HUES6 (cell line): ENCODE results near the gene RASSF8.

Source experiments
- H3K27ac ChIP-seq: 2 replicates; pipeline ENCODE4 v1.7.0; 2013; ENCODE audit warnings: low read depth, mild to moderate bottlenecking, low read length, inconsistent platforms
- H3K27me3 ChIP-seq: 2 replicates; pipeline ENCODE4 v1.6.1; 2013; ENCODE audit warnings: low read length; ENCODE audit not compliant: control insufficient read depth, insufficient read depth
- H3K36me3 ChIP-seq: 2 replicates; pipeline ENCODE4 v1.6.1; 2013; ENCODE audit warnings: low read length; ENCODE audit not compliant: control insufficient read depth, insufficient read depth
- H3K4me1 ChIP-seq: 2 replicates; pipeline ENCODE4 v1.6.1; 2013; ENCODE audit warnings: low read length; ENCODE audit not compliant: control insufficient read depth, insufficient read depth
- H3K4me3 ChIP-seq: 2 replicates; pipeline ENCODE4 v1.5.1; 2013; ENCODE audit warnings: low read depth, low read length
- H3K9ac ChIP-seq: one replicate; pipeline ENCODE4 v1.6.1; 2013; ENCODE audit warnings: mild to moderate bottlenecking, low read length
- H3K9me3 ChIP-seq: 2 replicates; pipeline ENCODE4 v1.6.1; 2013; ENCODE audit warnings: low read depth, low read length; ENCODE audit not compliant: control insufficient read depth, insufficient read depth

Gene RASSF8

DNA sequence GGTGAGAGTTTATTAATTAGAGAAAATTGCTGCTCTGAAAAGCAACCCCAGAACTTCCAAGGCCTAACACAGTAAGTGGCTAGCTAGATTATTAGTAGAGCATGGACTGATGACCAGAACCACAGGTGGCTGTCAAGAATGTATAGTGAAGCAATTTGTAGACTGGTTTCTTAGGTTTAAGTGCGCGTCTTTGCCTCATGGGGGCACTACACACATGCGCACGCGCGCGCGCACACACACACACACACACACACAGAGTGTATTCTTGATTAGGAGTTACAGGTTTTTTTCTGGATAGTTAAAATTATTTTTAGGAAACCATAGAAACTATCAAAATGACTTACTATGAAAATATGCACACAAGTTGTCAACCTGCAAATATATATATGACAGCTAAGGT, 99.8 kb downstream of the RASSF8 start:
- H3K9me3 ChIP-seq, result no peaks in the 10 kb centered on the region
- peaks cover 14% of the 10 kb centered on the region for H3K4me1 ChIP-seq
- no peaks in the 10 kb centered on the region for H3K27me3 ChIP-seq
- no peak overlapping the region for H3K27ac ChIP-seq
- H3K9ac ChIP-seq, result no peak overlapping the region
- H3K36me3 ChIP-seq, result peaks cover 10% of the 10 kb centered on the region
- H3K4me3 ChIP-seq, result no peak overlapping the region

DNA sequence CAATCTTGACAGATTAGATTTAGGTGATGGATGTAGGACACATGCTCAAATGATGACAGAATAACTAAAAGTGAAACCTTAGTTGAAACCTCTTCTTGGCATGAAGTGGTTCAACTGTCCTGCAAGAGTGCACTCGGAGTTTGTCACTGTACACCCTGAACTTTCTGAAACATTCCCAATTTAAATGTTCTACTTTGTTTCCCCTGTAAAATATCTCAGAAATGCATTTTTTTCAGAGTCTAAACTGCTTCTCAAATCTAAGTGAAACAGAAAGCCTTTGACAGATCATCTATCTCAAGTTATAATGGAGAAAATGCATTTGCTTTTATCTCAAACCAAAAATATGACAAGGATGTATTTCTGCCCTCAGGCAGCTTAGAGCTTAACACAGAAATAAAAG, 100.3 kb downstream of the RASSF8 start:
- H3K27ac ChIP-seq, result no peak overlapping the region
- no peaks in the 10 kb centered on the region for H3K9me3 ChIP-seq
- H3K4me3 ChIP-seq, result no peak overlapping the region
- no peaks in the 10 kb centered on the region for H3K27me3 ChIP-seq
- no peak overlapping the region for H3K9ac ChIP-seq
- H3K36me3 ChIP-seq, result peaks cover 10% of the 10 kb centered on the region
- peaks cover 10% of the 10 kb centered on the region for H3K4me1 ChIP-seq

DNA sequence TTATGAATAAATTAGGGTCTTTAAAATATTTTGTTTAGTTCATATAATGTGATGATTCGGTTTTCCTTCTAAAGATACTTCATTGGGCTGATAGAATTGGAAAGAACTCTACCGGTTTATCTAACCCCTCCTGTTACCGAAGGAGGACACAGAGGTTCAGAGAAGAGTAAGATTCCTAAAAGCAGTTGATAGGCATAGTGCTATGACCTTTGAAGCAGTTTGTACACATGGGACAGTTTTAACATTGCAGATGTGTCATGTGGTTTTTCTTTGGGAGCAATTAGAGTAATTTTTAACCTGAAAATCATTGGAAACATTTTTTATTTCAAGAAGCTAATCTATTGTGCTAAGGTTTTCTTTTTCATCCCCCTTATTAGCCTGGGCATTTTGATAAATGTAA, 103.5 kb downstream of the RASSF8 start:
- H3K27me3 ChIP-seq, result no peaks in the 10 kb centered on the region
- no peaks in the 10 kb centered on the region for H3K9me3 ChIP-seq
- H3K4me1 ChIP-seq, result no peaks in the 10 kb centered on the region
- no peak overlapping the region for H3K4me3 ChIP-seq
- peaks cover 10% of the 10 kb centered on the region for H3K36me3 ChIP-seq
- no peak overlapping the region for H3K9ac ChIP-seq
- no peak overlapping the region for H3K27ac ChIP-seq

DNA sequence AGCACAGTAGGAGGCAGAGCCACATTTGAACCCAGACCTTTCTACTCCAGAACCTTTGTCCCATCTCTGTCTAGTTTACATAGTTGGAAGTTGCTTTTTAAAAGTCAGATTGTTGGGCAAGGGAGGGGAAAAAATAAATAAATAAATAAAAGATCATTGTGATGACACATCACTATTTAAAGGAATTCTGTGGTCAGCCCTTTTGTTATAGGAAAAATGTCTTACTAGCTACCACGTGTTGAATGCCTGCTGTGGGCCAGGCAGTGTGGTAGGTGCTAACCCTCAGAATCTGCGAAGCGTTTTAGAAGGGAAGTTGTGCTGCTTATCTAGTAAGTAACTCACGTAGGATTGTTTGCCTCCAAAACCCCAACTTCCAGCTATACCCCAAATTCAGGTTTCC, 104.1 kb downstream of the RASSF8 start:
- Histone ChIP-seq H3K36me3 (peaks cover 11% of the 10 kb centered on the region), H3K4me3 (no peak overlapping the region), H3K9ac (no peak overlapping the region), H3K4me1 (no peaks in the 10 kb centered on the region), H3K9me3 (no peaks in the 10 kb centered on the region), H3K27me3 (no peaks in the 10 kb centered on the region), H3K27ac (no peak overlapping the region)

DNA sequence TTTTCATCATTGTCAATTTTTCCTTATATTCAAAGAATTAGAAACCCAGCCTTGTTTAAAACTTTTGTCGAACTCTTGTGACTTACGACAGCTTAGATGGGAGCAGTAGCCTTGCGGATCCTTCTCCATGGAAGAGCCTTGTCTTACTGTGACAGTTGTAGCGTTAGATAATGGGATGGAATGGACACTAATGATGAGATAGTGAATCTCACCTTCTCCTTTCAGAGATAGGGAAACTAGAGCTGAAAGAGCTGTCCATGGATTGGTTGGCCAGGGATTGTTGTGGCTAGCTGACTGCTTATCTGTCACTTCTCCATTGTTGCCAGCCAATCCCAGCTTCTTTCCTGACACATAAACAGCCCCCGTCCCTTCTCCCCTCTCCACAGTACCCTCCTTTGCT, 107.0 kb downstream of the RASSF8 start:
- no peaks in the 10 kb centered on the region for H3K27me3 ChIP-seq
- no peak overlapping the region for H3K27ac ChIP-seq
- H3K4me1 ChIP-seq, result peaks cover 15% of the 10 kb centered on the region; the same call in 1 of the 2 replicates
- no peak overlapping the region for H3K4me3 ChIP-seq
- H3K36me3 ChIP-seq, result 0 out of 2 replicates have a peak, but pooled peaks cover 17% of the 10 kb centered on the region
- H3K9ac ChIP-seq, result no peak overlapping the region
- H3K9me3 ChIP-seq, result no peaks in the 10 kb centered on the region

DNA sequence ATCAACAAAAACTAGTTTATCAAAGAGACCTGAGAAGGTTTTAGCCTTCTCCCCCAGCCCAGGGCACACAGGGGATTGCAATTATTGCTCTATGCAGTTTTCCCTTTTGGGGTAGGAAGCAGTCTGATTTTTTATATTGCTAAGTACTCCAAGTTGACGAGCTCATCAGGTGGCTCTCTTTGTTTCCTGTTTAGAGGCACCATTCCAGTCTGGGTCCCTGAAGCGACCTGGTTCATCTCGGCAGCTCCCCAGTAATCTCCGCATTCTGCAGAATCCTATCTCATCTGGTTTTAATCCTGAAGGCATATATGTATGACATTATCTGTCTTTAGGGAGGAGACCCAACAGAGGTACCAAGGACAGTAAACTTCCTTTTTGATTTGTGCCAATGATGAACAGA, 110.0 kb downstream of the RASSF8 start:
- H3K4me3 ChIP-seq, result no peak overlapping the region
- no peak overlapping the region; the same call in 1 of the 2 replicates for H3K27ac ChIP-seq
- no peaks in the 10 kb centered on the region for H3K9me3 ChIP-seq
- 0 out of 2 replicates have a peak, but pooled peaks cover 17% of the 10 kb centered on the region for H3K36me3 ChIP-seq
- no peak overlapping the region for H3K9ac ChIP-seq
- peaks cover 15% of the 10 kb centered on the region; the same call in 1 of the 2 replicates for H3K4me1 ChIP-seq
- H3K27me3 ChIP-seq, result no peaks in the 10 kb centered on the region

DNA sequence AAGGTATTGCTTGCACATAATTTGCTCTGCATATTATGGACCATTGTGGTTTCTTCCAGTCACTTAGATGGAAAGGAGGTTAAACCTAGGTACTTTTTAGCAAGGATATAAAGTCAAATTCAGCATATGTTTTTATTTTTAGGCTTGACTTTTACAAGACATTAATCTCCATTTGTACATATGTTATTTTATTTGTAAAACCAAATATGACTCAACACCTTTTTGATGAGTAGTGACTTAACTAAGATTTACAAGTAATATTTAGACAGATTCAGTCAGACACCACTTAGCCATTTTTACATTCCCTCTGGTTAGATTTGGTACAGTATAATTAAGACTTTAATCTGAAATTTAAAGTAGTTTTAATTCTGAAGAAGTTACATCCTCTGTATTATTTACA, 111.3 kb downstream of the RASSF8 start:
- Histone ChIP-seq H3K27me3 (no peaks in the 10 kb centered on the region), H3K4me1 (peaks cover 15% of the 10 kb centered on the region; the same call in 1 of the 2 replicates), H3K9me3 (no peaks in the 10 kb centered on the region), H3K9ac (no peak overlapping the region), H3K4me3 (no peak overlapping the region), H3K36me3 (0 out of 2 replicates have a peak, but pooled peaks cover 17% of the 10 kb centered on the region), H3K27ac (no peak overlapping the region)

DNA sequence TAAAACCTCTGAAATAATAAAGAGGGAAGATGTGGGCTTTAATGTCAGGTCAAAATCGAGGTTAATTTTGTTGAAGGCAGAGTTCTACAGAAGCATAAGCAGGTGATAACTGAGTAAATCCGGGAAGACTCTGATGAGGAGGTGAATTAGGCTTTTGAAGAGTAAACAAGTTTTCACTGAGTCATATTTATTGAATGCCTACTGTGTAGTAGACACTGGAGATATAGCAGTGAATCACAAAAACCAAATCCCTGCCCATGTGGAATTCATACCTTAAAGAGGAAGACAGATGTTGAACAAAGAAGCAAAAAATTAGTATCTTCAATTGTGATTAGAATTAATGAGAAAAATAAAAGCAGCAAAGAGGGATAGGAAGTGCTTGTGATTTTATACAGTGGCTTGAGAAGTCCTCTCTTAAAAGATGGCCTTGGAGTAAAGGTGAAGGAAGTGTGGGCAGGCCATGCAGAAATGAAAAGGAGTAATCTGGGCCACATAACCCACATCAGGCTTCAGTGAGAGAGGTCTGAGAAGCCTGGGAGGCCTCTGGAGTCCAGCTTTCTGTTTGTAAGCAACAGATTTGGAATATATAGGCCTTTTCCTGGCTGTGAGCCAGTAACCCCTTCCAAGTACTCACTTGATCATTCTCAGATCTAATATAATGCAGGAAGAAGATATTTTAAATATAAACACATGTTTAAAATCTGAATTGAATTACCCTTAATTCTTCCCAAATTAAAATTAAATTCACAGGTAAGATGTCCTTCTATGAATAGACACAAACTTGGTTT, 119.6 kb downstream of the RASSF8 start:
- Histone ChIP-seq H3K9ac (no peak overlapping the region), H3K4me3 (no peak overlapping the region), H3K4me1 (no peaks in the 10 kb centered on the region), H3K27me3 (no peaks in the 10 kb centered on the region), H3K9me3 (peaks cover 15% of the 10 kb centered on the region; the same call in 1 of the 2 replicates), H3K36me3 (no peaks in the 10 kb centered on the region), H3K27ac (no peak overlapping the region)

DNA sequence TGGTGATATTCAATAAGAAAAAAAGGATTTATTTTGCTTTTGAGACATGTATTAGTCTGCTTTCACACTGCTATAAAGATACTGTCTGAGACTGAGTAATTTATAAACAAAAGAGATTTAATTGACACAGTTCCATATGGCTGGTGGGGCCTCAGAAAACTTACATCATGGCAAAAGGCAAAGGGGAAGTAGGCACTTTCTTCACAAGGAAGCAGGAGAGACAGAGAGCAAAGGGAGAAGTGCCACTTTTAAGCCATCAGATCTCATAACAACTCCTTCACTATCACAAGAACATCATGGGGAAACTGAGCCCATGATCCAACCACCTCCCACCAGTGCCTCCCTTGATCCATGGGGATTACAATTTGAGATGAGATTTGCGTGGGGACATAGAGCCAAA, 122.4 kb downstream of the RASSF8 start:
- H3K9me3 ChIP-seq, result peaks cover 15% of the 10 kb centered on the region; the same call in 1 of the 2 replicates
- no peak overlapping the region for H3K27ac ChIP-seq
- H3K36me3 ChIP-seq, result no peaks in the 10 kb centered on the region
- no peak overlapping the region for H3K9ac ChIP-seq
- H3K4me1 ChIP-seq, result no peaks in the 10 kb centered on the region
- H3K27me3 ChIP-seq, result no peaks in the 10 kb centered on the region
- H3K4me3 ChIP-seq, result no peak overlapping the region

DNA sequence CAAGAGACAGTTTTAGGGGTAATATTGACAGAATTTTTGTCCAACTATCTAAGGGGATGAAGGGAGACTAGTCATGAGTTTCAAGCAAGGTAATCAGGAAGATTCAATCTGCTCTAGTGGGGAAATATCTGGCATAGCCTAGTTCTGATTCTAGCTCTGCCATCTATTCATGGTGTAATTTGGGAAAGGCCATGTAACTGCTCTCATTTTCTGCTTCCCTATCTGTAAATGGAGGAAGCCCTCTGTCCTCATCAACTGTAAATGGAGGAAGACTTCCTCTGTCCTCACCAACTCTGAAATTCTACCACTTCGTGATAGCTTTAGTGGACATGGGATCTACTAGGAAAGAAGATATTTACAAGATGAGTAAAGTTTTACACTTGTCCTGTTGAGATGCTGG, 128.5 kb downstream of the RASSF8 start:
- Histone ChIP-seq H3K27ac (no peak overlapping the region), H3K9me3 (peaks cover 8% of the 10 kb centered on the region; the same call in 1 of the 2 replicates), H3K27me3 (no peaks in the 10 kb centered on the region), H3K36me3 (no peaks in the 10 kb centered on the region), H3K9ac (no peak overlapping the region), H3K4me3 (no peak overlapping the region), H3K4me1 (peaks cover 3% of the 10 kb centered on the region)

DNA sequence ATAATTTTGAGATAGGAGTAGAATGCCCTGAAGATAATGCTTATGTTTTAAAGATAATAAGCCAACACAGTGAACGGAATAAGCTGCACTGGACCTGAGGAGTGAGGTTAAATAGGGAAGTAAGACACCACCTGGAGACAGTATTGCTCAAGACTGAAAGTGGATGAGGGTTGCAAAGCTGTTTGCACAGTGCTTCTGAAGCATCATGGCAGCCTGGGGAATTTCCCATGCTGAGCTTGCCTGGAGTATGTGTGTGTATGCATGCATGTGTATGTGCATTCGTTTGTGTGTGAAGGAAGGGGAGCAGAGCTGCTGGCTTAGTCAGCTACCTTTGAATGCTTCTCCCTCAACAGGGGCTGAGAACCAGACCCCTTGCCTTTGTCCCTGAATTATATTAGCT, 130.5 kb downstream of the RASSF8 start:
- Histone ChIP-seq H3K9me3 (no peaks in the 10 kb centered on the region), H3K27me3 (no peaks in the 10 kb centered on the region), H3K9ac (no peak overlapping the region), H3K4me1 (peaks cover 3% of the 10 kb centered on the region), H3K4me3 (no peak overlapping the region), H3K36me3 (no peaks in the 10 kb centered on the region), H3K27ac (no peak overlapping the region)
